Ishikawa (cell line): ENCODE results near the gene RFX2.

Experiments
- CEBPB ChIP-seq: IDR thresholded peaks from 2 replicates; pipeline ENCODE4 v1.6.1; 2012
- CREB1 ChIP-seq: IDR thresholded peaks from 2 replicates; pipeline ENCODE4 v1.6.1; 2012; ENCODE audit warnings: low read depth
- EGR1 ChIP-seq: IDR thresholded peaks from 2 replicates; pipeline ENCODE4 v1.6.1; 2012
- EP300 ChIP-seq: IDR thresholded peaks from 2 replicates; pipeline ENCODE4 v1.6.1; 2012; ENCODE audit warnings: borderline replicate concordance
- FOXM1 ChIP-seq: IDR thresholded peaks from 2 replicates; pipeline ENCODE4 v1.6.1; 2012; ENCODE audit warnings: low read depth, borderline replicate concordance
- NFIC ChIP-seq: IDR thresholded peaks from 2 replicates; pipeline ENCODE4 v1.6.1; 2012
- RAD21 ChIP-seq: IDR thresholded peaks from 2 replicates; pipeline ENCODE4 v1.6.1; 2012; ENCODE audit warnings: low read depth
- TAF1 ChIP-seq: IDR thresholded peaks from 2 replicates; pipeline ENCODE4 v1.6.1; 2012; ENCODE audit warnings: low read depth, mild to moderate bottlenecking
- TCF12 ChIP-seq: IDR thresholded peaks from 2 replicates; pipeline ENCODE4 v1.6.1; 2012; ENCODE audit warnings: low read depth
- TEAD4 ChIP-seq: IDR thresholded peaks from 2 replicates; pipeline ENCODE4 v1.6.1; 2012
- YY1 ChIP-seq: IDR thresholded peaks from 2 replicates; pipeline ENCODE4 v1.6.1; 2012; ENCODE audit warnings: low read depth
- ZBTB7A ChIP-seq: IDR thresholded peaks from 2 replicates; pipeline ENCODE4 v1.6.1; 2012; ENCODE audit warnings: low read depth
- TF ChIP-seq, protein P1 (sequence below): IDR thresholded peaks from 2 replicates; pipeline ENCODE4 v1.6.1; 2012
- TF ChIP-seq, protein P2 (sequence below): IDR thresholded peaks from 2 replicates; pipeline ENCODE4 v1.6.1; 2012
- TF ChIP-seq, protein P3 (sequence below): IDR thresholded peaks from 2 replicates; pipeline ENCODE4 v1.6.1; 2012; ENCODE audit warnings: low read depth, mild to moderate bottlenecking

The RFX2 gene

DNA sequence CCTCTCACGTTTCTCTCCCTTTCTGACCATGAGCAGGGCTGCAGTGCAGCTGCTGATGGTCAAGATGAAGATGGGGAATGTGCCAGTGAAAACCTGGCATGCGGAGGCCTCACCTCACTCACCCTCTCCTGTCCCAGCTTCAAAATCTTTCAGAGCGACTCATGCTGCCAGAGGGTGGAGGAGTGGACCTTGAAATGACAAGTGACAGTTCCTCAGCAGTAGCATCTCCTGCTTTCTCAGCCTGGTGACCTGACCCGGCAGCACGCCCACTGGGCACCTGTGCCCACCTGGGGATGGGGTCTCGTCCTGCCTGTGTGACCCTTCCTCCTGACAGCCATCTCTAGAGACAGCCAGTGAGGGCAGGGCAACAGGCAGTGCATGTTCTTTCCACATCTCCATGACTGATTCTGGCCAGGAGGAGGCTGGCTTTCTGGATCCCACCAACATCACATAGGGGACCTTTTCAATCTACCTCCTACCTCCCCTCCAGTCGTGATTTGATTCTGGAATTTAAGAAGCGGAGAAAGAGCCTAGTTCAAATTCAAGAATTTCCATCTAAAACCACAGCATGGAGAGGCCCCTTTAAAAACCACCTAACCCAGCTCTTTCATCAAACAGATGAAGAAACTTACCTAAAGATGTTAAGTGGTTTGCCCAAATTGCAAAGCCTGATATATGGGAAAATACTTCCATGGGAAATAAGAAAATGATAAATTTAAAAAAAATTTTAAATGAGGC is 45.8 kb downstream of the RFX2 start:
- TF ChIP-seq, protein P1, sequence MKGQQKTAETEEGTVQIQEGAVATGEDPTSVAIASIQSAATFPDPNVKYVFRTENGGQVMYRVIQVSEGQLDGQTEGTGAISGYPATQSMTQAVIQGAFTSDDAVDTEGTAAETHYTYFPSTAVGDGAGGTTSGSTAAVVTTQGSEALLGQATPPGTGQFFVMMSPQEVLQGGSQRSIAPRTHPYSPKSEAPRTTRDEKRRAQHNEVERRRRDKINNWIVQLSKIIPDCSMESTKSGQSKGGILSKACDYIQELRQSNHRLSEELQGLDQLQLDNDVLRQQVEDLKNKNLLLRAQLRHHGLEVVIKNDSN, result no peak
- TF ChIP-seq TAF1 (no peak), EGR1 (no peak), ZBTB7A (no peak), RAD21 (no peak), EP300 (no peak), NFIC (no peak), TCF12 (no peak)
- TF ChIP-seq, protein P2, sequence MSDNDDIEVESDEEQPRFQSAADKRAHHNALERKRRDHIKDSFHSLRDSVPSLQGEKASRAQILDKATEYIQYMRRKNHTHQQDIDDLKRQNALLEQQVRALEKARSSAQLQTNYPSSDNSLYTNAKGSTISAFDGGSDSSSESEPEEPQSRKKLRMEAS, result no peak

DNA sequence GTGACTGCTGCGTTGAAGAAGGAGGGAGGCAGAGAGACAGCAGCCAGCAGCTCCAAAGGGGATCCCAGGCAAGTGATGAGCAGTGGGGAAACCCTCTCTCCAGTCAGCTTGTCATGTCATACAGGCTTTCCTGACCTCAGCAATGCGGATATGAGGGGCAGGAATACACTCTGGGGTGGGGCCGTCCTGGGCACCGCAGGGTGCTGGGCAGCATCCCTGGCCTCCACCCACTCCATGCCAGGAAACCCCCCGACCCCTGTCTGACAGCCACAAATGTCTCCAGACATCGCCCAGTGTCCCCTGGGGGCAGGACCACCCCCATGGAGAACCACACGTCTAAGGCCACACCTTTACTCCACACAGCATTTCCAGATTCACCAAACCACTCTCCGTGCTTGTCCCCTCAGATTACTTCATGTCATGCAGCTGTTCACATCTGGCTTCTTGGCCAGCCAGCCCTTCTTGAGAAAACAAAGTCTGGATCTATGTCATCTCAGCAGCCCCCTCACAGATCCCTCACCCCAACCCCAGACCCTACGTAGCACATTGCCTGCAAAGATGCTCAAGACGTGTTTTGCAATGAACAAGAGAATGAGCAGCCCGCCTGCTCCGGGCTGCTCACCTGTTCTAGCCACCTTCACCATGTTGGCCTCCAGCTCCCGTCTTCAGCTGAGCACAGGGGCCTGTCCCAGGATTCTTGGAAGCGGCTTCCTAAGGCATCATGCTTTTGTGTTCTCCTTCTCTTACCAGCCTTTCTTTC is 46.5 kb downstream of the RFX2 start:
- TF ChIP-seq, protein P3, sequence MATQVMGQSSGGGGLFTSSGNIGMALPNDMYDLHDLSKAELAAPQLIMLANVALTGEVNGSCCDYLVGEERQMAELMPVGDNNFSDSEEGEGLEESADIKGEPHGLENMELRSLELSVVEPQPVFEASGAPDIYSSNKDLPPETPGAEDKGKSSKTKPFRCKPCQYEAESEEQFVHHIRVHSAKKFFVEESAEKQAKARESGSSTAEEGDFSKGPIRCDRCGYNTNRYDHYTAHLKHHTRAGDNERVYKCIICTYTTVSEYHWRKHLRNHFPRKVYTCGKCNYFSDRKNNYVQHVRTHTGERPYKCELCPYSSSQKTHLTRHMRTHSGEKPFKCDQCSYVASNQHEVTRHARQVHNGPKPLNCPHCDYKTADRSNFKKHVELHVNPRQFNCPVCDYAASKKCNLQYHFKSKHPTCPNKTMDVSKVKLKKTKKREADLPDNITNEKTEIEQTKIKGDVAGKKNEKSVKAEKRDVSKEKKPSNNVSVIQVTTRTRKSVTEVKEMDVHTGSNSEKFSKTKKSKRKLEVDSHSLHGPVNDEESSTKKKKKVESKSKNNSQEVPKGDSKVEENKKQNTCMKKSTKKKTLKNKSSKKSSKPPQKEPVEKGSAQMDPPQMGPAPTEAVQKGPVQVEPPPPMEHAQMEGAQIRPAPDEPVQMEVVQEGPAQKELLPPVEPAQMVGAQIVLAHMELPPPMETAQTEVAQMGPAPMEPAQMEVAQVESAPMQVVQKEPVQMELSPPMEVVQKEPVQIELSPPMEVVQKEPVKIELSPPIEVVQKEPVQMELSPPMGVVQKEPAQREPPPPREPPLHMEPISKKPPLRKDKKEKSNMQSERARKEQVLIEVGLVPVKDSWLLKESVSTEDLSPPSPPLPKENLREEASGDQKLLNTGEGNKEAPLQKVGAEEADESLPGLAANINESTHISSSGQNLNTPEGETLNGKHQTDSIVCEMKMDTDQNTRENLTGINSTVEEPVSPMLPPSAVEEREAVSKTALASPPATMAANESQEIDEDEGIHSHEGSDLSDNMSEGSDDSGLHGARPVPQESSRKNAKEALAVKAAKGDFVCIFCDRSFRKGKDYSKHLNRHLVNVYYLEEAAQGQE, result no peak
- TF ChIP-seq CREB1, result no peak
- TF ChIP-seq RAD21, result no peak
- TF ChIP-seq YY1, result no peak
- no peak for TF ChIP-seq TEAD4
- no peak for TF ChIP-seq TAF1
- TF ChIP-seq, protein P1, result no peak
- no peak for TF ChIP-seq EP300
- no peak for TF ChIP-seq TCF12
- TF ChIP-seq, protein P2, result no peak

DNA sequence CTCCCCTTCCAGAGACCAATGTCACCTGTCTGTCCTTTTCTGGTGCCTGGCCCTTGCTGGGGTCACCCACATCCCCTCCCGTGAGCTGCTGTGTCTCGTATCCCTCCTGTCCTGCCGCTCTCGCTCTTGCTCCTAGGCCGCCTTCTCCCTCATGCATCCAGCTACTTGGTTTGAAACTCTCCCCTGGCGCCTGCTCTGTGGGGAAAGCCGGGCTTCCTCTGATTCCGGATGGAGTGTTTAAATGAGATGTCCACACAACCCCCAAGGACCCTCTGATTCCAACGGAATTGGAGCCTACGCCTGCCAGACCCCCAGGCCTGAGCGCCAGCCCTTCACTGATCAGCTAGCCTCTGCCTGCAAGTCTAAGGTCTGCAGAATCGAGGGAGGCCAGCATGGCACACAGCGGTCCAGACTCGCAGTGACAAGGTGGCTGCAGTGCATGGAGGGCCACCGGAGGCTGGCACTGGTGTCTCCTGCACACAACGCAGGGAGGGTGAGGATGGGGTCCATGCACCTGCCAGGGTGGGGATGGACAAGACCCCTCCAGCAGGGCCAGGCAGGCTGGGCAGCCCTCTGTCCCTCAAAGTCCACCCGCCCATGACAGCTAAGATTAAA is 47.2 kb downstream of the RFX2 start:
- TF ChIP-seq TCF12 (no peak), YY1 (no peak)

DNA sequence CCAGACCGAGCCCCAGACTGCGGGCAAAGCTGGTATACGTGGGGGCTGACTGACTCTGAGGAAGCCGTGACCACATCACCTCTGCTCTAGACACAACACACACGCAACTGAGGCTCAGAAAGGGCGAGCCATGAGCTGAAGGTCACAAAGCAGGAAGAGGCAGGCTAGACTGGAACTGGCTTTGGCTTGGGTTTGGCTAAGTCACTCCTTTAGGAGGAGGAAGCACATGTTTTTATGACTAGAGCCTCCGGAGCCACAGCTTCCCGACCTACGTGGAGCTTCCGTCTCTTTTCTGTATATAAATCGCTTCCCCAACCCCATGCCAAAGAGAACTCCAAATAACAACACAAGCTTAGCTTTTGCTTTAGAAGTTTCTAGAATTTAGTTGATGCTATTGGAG is 48.0 kb downstream of the RFX2 start:
- TF ChIP-seq YY1 (no peak), TCF12 (no peak), ZBTB7A (no peak), NFIC (no peak)
- TF ChIP-seq, protein P2, result no peak

DNA sequence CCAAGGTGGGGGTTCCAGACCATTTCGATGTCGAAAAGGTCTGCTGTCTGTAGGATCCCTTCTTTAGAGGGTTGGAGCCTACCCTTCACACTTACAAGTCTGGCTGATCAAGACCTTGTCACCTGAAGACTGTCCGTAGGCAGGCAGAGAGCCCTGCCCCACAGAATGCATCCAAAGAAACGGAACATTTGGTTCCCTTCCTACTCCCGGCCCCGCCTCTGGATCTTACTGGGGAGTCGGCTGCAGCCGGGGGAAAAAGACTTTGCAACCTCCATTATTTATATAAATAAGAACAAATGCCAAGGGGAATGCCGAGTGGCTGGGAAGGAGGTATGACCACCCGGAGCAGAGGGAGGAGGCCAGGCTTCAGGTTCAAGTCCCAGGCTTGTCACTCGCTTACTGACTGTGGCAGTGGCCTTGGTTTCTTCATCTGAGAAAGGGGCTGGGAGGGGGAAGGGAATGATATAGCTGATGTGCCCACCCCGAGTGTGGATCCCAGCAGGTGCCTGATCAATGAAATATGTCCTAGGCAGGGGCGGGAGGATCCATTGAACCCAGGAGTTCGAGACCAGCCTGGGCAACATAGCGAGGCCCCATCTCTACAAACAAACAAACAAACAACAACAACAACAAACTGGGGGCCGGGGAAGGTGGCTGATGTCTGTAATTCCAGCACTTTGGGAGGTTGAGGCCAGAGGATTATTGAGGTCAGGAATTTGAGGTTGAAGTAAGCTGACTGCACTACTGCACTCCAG is 48.7 kb downstream of the RFX2 start:
- TF ChIP-seq ZBTB7A, result no peak
- no peak for TF ChIP-seq EP300
- no peak for TF ChIP-seq CREB1
- no peak for TF ChIP-seq YY1

DNA sequence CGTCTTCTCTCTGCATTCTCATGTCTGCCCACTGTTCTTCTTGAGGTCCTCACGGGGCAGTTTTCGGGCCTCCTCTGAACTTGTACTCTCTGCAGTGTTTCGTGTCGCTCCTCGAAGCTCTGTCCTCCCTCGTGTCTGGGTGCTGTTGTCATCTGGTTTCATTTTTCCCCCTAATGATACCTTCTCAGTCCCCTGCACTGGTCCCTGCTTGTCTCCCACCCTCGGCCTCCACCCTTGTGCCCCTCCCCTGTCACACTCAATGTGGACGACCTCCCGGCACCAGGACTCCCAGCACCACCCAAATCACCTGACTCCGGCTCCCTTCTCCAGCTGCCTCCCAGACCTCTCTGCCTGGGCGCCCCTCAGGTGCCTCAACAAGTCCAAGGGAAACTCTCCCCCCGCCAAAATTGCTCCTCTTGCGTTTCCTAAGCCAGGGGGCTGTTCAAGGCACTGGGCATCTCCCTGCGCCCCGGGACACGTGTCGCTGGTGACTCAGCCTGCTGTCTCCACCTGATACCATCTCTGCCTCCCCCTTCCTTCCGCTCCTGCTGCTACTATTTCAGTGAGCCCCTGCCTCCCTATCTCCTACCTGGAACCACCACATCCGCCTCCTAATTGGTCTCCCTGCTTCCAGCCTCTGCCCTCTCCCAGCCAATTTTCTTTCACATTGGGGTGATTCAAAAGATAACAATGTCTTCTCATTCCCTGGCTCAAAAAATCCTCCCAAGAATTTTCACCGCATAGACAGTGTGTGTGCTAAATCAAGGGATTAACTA is 49.5 kb downstream of the RFX2 start:
- TF ChIP-seq TEAD4, result no peak
- TF ChIP-seq RAD21, result no peak
- TF ChIP-seq, protein P1, result no peak
- TF ChIP-seq, protein P3, result no peak
- TF ChIP-seq FOXM1, result no peak
- no peak for TF ChIP-seq TCF12
- TF ChIP-seq CREB1, result no peak
- no peak for TF ChIP-seq NFIC
- TF ChIP-seq, protein P2, result no peak
- no peak for TF ChIP-seq EGR1
- TF ChIP-seq ZBTB7A, result no peak
- TF ChIP-seq CEBPB, result no peak
